HG03378 (cell line): Measurements from ENCODE around the gene RASSF10.

Experiments
- ATAC-seq: cut with Tn5 transposase; IDR thresholded peaks from one replicate; pipeline ENCODE4 v1.9.1; 2021; ENCODE audit warnings: mild to moderate bottlenecking, moderate library complexity; ENCODE audit not compliant: unreplicated experiment

RASSF10 gene

DNA sequence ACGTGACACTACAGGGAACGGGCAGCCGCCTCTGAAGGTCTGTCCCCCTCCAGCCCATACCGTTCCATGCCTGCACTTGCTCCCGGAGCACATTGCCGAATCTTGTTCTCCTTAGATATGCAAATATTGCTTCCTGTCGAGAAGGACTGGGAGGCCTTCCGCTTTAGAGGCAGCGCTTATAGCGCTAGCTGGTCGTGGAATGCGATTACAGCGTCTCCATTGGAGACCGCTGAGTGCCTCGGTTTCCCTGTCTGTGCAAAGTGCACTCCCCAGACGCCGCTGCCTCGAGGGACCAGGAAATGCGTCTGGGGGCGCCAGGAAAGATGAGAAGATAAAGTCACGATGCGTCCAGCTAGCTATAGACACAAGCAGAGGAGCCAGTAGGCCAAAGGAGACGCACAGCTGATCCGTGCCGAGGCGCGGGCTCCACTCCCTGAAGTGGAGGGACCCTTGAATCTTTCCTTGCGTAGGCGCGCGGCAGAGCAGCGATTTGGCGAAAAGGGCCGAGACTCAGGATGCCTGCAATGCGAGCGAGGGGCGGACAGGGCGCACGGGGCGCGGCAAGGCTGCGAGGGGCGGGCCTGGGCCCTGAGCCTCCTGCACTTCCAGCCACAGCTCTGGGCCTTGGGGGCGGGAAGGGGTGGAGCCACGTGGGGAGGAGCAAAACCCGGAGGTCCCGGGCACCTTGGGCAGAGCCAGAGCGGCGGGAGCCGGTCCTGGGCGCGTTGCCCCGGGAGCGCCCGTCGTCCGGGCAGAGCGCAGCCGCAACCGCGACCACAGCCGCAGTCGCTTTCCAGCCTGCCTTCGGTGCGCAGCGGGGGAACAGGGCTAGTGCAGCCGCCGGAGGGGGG, at the start of gene RASSF10:
Gene RASSF10 (plus strand): TSS at position 692 of the 851 bp plus-strand sequence. CDS start 261 bp downstream, outside the sequence.
- ATAC-seq = no peak

DNA sequence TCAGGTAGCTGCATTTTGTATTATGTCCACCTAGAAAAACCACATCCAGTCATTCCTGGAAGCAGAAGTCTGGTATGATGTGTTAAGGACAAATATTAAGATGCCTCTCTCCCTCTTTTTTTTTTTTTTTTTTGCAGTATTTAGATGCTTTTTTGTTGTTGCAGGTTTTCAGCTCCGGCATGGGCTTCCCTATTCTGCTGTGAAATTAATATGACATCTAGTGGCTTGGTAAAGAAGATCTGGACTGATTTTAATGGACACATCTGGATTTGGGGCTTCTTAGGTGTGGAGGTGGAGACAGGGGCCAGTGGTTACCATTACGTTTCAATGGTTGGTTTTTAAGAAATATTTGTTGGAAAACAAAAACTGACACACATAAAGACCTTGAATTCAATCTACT, 47.5 kb upstream of the RASSF10 start:
- ATAC-seq = no peak

DNA sequence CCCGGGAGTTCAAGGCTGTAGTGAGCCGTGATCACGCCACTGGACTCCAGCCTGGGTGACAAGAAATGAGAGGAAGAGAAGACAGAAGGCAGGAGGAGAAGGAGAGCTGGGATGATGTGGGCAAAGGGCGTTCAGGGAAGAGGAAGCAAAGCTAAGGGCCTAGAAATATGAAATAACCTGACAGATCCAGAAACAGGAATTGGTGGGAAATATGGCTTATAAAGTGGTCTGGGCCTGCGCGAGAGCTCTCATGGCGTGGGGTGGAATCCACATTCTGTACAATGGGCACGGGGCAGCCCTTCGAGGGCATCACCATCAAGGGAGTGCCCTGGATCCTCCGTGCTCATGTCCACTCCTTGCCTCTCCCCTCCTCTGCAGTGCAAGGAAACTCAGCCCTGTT, 46.8 kb upstream of the RASSF10 start:
- ATAC-seq = no peak

DNA sequence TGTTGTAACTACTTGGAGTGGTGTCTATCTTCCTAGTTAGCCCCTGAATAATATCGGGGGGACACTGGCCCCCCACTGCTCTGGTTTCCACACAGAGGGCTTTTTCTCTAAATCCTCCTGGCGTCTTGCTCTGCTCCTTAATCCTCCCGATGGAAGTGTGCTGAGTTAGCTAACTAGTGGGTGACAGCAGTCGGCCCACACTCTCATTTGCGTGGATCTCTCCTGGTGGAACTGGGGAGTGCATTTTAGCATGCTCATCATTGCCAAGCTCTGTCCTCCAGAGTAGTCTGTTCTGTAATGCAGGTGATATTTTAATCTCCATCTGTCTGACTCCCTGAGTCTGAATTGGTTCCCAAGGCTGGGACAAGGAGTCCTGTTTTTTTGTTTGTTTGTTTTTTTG, 46.1 kb upstream of the RASSF10 start:
- ATAC-seq = no peak

DNA sequence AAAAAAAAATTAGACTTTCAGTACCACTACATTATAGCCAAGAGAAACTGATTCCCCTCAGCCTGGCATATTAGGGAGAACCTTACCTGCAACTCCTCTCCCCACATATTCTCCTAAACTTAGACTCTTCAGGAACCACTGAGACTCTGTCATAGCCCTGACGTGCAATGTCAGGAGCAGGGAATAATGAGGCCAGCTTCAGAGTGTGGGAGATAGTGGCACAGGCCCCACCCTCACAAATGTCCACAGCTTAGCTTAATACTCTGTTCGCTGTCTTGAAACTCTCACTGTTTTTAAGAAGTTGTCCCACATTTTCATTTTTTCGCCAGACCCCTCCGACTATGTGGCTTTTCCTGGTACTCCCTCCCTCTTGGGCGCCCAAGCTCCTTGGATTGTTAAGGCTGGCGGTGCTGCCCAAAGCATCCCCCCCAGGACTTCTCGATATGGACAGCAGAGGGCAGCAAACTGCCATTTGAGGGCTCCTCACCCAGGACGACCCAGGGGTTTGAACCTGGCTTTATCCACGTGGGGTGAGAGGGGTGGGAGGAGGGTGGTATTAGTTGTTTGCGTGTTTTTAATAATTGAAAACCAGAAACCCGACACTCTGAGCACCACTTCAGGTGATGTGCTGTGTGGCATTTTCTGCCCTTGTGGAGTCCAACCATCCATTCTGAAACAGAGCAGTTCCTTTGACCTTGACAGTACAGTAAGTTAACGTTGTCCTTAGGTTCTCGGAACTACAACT, 45.2 kb upstream of the RASSF10 start:
- no peak for ATAC-seq

DNA sequence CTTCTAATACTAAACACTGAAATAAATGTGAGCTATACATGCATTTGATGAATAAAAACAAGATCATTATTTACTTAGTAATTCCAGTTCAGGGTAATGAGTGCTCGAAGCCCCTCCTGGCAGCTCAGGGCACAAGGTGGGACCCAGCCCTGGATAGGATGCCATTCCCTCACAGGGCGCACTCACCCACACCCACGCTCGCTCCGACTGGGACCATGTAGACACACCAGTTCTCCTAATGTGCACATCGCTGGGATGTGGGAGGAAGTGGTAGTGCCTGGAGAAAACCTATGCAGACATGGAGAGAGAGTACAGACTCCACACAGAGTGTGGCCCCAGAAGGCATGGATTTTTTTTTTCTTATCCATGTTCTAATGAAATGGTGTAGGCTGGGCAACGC, 44.5 kb upstream of the RASSF10 start:
- ATAC-seq = no peak

DNA sequence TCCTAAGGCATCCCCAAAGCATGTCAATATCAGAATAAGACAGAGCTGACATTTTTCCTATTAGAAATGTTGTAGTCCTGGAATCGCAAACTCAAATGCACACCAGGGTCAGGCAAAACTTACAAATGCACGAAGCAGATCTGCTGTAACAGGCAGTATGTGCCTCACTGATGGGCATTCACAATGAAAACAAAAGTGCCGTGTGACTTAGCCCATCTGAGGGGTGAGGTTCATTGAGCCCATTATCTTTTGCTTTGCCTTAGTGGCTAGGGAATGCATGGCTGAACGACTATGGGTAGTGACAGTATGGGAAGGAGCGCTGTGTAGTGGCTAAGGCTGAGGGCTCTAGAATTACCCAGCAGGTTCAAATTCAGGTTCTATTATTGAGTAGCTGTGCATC, 43.1 kb upstream of the RASSF10 start:
- ATAC-seq = no peak

DNA sequence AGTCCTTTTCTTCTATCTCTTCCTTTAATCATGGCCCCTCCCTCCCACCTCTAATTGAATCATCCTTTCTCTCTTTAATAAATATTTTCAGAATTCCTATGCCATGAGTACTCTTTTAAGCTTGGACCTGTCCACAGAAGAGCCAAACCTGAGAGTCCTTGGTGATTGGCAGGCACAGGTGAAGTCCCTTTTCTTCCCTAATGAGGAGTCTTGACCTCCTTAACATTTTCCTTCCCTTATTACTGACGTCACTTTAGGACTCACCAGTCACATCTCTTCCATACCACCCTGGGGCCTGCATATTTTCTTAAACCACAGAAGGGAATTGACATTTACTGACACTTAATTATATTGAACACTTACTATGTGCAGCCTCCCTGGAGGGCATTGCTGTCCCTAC, 41.0 kb upstream of the RASSF10 start:
- no peak for ATAC-seq

DNA sequence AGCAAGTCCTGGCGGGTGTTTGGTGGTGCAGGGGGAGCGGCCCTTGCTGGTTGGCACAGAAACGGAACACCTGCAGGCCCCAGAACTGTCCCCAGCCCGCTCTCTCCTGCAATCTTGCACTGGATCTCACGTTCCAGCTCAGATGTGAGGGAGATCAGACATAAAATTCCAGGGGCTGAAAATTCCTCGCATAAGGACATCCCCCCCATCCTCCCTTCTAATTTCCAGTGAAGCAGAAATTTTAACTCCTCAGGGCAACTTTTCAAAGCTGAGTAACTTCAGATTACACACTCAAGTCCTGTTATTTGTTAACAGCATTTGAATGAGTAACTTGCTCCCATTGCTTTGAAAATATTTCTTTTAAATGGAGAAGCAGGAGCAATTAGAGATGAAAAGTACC, 40.3 kb upstream of the RASSF10 start:
- no peak for ATAC-seq

DNA sequence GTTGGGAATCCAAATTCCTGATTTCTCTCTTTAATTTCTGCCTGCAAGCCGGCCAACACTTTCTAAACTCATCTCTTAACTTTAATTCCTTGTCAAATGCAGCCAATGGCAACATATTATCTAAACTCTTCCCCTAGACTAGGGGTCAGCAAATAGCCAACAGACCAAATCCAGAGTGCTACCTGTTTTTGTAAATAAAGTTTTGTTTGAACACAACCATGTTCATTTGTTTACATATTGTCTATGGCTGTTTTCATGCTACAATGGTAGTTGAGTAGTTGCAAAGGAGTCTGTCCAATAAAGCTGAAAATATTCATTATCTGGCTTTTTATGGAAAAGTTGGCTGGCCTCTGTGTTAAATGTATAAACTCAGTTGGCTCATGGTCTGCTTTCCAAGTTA, 37.2 kb upstream of the RASSF10 start:
- ATAC-seq = no peak

DNA sequence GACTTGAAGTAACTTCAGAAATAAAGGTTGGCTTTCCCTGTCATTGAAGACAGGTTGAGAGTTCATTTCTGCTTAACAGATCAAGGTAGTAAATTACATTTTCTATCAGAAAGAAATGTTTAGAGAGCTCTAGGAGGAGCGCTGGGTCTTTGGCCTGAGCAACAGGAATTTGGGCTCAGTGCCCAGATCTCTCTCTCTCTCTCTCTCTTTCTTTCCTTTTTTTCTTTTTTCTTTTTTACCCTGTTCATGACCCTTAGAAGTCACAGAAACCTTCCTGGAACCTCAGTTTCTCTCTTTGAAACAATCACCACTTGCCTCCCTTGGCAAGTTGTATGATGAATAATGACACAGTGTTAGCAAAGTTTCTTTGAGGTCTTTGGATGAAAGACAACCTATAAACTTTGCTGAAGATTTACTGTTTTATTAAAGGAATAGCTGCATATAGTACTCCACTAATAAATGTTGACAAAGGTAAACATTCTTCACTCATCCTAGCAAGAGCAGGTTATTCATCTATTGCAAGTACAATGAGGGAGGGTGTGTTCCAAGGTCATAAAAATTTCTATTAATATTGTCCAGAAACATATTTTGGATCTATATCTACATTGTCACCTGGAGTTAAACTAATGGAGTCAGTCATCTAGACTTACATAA, 35.5 kb upstream of the RASSF10 start:
- no peak for ATAC-seq

DNA sequence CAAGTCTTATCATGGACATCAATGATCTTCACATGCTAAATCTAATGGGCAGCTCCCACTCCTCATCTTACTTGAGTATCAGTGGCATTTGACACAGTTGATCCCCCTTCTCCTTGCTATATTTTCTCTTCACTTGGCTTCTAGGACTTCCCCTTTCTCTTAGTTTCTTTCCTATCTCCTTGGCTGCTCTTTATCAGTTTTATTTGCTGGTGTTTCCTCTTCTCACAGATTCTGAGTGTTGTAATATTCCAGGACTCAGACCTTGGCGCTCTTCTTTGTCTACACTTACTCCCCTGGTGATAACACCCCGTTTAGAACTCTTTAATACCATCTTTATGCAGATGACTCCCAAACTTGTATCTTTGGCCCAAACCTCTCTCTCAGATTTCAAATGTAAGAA, 33.9 kb upstream of the RASSF10 start:
- no peak for ATAC-seq

DNA sequence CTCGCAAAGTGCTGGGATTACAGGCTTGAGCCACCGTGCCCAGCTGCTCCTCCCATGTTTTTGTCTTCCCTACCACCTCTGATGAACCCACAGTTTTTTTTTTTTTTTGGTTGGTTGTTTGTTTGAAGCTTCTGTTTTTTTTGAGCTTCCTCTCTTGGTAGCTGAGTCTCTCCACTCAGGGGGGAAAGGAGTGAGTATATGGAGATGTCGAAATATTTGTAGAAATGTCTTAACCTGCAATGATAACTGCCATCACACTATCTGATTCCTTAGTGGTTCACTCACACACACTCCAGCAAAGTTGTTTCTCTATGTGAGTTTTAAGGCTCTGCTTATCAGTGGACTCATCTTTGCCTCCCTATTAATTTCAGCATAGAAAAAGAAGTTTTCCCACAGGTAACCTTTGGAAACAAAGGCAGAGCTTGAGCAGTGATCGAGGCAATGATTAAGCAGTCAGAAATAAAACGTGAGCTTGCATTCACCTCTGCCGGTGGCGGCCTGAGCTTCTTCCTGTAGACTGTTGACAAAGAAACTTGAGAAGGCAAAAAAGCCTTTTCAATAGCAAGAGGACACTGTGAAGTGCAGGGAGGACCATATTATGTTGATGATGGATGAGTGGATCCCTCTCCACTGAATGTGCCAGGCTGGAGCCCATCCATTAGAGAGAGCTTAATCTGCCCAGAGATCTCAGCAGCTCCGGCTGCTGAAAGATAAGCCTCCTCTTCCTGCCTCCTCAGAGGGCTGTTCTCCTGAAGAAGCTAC, 29.0 kb upstream of the RASSF10 start:
- ATAC-seq = no peak

DNA sequence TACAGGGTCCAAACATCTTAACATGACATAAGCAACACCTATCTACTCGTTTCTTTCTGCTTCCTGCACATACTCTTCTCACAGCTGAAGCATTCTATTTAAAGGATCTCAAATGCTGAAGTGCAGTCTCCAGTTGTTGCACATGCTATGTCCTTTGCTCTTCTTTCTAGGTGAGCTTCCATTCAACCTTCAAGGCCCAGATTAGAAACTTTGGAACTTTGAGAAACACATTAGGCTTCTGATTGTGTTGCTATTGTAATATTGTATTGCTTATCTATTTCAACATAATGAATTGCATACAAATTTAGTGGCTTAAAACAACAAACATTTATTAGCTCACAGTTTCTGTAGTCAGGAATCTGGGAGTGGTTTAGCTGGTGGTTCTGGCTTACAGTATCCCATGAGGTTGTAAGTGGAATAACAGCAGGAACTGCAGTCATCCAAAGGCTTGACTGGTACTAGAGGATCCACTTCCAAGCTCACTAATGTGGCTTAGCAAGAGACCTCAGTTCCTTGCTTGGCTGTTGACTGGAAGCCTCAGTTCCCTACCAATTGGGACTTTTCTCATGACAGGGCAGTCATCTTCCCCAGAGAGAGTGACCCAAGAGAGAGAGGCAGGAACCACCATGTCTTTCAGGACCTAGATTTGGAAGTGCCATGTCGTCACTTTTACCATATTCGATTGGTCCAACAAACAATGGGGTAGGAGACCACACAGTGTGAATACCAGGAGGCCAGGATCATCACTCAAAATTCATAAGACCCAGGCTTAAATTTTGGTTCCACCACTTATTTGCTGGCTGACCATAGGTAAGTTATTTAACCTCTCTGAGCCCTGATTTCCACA, 27.2 kb upstream of the RASSF10 start:
- no peak for ATAC-seq

DNA sequence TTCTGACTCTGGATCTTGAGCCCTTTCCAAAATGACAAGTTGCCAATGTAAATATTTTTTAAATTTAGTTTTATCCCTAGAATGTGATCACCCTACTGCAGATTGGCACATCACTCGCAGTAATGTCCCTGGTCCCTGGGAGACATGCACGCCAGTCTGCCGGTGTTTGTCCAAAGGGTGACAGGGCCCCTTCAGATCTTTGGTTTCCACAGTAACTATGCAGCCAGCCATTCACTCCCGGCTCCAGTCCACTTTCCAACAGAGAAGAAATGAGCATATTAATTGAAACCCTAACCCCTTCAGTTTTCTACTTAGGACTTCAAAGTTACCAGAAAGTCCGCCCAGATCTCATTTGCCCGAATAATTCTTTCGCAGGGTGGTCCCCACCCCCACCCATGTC, 25.8 kb upstream of the RASSF10 start:
- no peak for ATAC-seq

DNA sequence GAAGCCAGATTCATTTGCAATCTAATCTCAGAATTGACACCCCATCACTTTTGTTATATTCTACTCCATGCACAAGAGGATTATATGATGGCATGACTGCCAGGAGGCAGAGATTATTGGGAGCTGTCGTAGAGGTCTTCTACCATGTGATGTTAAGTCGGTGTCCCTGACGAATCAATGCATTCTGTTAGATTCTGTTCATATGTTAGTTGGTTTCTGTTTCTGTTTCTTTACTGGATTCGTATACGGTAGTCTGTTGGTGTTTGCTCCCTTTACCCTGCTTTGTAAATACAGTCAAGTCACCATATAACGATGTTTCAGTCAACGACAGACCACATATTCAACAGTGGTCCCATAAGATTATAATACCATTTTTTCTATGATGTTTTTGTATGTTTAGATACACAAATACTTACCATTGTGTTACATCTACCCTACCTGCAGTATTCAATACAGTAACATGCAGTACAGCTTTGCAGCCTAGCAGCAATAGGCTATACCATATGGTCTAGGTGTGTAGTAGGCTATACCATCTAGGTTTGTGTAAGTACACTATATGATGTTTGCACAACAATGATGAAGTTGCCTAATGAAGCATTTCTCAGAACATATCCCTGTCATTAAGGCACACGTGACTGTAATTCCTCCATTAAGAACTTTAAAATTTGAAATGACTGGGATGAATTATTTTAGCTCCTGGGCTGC, 22.8 kb upstream of the RASSF10 start:
- ATAC-seq = no peak

DNA sequence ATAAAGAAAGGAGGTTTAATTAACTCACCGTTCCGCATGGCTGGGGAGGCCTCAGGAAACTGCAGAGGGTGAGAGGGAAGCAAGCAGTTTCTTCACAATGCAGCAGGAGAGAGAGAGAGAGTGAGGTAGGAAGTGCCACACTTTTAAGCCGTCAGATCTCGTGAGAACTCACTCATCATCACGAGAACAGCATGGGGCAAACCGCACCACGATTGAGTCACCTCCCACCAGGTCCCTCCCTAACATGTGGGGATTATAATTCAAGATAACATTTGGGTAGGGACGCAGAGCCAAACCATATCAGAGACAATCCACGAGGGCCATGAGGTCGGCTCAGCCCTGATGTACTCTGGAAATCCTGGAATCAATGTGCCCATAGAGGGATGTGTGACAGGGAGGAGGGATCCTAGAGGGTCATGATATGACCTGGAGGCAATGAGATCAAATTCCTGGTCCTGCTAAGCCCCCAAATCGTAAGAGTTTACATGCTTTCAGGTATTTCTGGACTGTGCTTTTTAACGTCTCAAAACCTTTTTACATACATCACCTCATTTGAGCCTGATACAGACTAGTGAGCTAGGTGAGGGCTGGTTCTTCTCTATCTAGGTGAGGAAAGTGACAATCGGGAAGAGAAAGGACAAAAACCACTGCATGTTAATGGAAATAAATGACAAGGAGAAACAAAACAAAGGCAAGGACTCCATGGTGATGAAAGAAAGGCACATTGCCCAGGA, 19.5 kb upstream of the RASSF10 start:
- ATAC-seq = no peak

DNA sequence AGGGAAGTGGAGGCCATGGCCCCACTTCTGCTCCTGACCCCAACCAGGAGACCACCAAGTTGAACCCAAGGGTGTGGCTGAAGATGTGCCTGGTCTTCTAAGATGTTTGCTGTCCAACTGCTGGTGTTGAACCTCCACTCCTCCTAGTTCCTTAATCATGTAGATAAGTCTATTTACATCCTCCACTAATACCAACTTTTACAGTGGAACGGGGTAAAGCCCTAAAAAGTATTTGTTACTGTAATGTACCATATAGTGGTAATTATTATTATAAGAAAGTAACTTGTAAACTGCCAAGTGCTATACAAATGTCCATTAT, 19.0 kb upstream of the RASSF10 start:
- ATAC-seq = no peak

DNA sequence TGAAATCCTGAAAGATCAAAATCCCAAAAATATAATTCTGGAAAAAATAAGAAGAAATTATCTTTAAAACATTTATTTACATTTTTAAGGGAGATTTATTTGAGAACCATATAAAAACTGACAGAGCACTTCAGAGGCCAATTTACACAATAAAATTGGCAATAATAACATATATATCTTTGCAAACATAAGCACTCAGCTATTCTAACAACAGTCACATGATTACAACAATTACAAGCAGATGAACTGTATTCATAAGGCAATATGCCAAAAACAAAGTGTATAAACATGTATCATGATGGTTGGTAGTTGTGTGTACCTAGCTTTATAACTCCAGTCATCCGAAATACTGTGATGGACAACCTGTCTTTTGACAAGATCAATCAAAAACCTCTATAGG, 17.7 kb upstream of the RASSF10 start:
- ATAC-seq = no peak
